ENCODE data around the gene C4A. TPM values are rescaled to one million over a fixed set of nuclear protein-coding genes. Genes with fewer than 3 reads are reported as not detected.

C4A gene
- total RNA-seq, 1 donor from 2014 or later, result 2.6 TPM

DNA sequence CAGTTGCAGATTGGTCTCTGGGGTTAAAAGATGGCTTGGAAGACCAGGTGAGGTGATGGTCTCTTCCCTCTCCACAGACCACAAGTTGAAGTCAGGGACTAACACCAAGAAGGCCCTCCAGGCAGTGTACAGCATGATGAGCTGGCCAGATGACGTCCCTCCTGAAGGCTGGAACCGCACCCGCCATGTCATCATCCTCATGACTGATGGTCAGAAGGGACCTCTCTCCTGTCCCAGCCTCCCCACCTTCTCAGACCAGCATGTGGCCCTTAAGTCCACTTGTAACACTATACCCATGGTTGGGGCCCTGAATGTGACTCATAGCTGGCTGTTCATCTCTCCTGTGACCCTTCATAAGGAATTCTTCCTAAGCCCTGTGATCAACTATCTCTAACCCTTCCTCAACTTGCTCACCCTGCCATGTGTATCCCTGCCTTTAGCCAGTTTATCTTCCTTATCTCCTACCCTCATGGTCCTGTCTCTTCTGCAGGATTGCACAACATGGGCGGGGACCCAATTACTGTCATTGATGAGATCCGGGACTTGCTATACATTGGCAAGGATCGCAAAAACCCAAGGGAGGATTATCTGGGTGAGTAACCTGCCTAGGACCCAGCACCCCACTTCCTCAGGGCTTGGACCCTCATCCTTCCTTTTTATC lies 33.0 kb upstream of the C4A start:
- Mint-ChIP-seq H3K4me3 (ENCODE audit: low read depth) (no peak overlapping the region), H3K36me3 (ENCODE audit: low read depth) (peaks cover 17% of the 10 kb centered on the region), H3K4me1 (ENCODE audit: low read depth) (peaks cover 5% of the 10 kb centered on the region), H3K27me3 (ENCODE audit: low read depth) (peaks cover 3% of the 10 kb centered on the region), H3K9me3 (no peaks in the 10 kb centered on the region), H3K27ac (no peak overlapping the region)
- no peak for DNase-seq (ENCODE audit: low spot score)
- intact Hi-C loops (cut with micrococcal nuclease), result no loop called here

DNA sequence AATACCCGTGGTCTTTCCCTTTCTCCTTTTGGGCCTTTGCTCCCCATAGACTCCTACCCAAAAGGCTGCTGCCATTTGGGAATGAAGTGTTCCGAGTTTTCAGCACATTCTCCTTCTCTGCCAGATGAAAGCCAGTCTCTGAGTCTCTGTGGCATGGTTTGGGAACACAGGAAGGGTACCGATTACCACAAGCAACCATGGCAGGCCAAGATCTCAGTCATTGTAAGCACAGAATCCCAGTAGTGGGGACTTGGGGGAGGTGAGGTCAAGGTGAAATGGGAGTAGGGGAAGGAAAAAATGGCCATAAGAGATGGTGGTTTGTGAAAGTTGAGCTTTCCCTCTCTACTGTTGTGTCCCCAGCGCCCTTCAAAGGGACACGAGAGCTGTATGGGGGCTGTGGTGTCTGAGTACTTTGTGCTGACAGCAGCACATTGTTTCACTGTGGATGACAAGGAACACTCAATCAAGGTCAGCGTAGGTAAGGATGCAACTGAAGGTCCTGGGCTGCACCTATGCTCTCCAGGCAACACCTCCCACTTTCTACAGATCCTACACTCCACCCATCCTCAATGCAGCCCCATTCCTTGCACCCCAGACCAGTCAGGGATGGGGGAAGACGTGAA lies 31.8 kb upstream of the C4A start:
- DNase-seq (ENCODE audit: low spot score), result no peak
- intact Hi-C loops (cut with micrococcal nuclease), result loop anchor here (10.0 kb wide), 1 partner anchor 265 kb away; the partner anchor contains the start of gene LY6G5C
- H3K36me3 Mint-ChIP-seq (ENCODE audit: low read depth), result peaks cover 27% of the 10 kb centered on the region
- no peak overlapping the region for H3K4me3 Mint-ChIP-seq (ENCODE audit: low read depth)
- peaks cover 5% of the 10 kb centered on the region for H3K4me1 Mint-ChIP-seq (ENCODE audit: low read depth)
- no peaks in the 10 kb centered on the region for H3K27me3 Mint-ChIP-seq (ENCODE audit: low read depth)
- no peak overlapping the region for H3K27ac Mint-ChIP-seq
- H3K9me3 Mint-ChIP-seq, result no peaks in the 10 kb centered on the region

DNA sequence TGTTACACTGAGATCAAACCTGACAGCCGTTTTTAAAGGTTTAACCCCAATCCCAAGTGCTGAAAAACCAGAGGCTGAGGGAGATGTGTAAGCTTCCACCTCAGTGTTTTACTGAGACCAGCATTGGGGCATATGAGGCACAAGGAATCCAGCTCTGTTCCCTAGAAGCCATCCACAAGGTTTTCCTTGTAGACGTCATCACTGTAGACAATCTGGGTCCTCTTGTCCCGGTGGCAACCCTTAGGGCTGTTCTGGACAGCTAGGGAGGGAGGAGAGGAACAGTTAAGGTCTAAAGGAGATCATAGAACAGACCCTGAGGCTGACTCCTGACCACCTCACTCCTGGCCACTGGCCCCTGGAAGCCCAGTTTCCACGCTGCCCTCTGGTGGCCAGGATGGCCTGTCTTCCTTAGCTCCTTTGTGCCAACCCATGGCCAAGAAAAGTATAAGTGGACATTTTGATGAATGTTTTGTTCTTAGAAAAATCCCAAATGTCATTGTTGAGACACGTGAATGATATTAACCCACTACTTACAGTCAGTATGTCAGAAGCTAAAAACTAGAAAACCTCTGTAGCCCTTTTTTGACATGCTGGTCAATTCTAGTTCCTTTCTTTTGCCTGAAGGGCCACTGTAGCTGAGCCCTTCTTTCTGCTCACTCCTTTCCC lies 29.6 kb upstream of the C4A start:
- no peak overlapping the region for H3K27ac Mint-ChIP-seq
- no peaks in the 10 kb centered on the region for H3K27me3 Mint-ChIP-seq (ENCODE audit: low read depth)
- DNase-seq (ENCODE audit: low spot score), result no peak
- intact Hi-C loops (cut with micrococcal nuclease), result loop anchor here (10.0 kb wide), 1 partner anchor 267 kb away; the partner anchor contains the start of gene LY6G5C
- peaks cover 5% of the 10 kb centered on the region for H3K4me1 Mint-ChIP-seq (ENCODE audit: low read depth)
- H3K4me3 Mint-ChIP-seq (ENCODE audit: low read depth), result no peak overlapping the region
- no peaks in the 10 kb centered on the region for H3K9me3 Mint-ChIP-seq
- peaks cover 47% of the 10 kb centered on the region for H3K36me3 Mint-ChIP-seq (ENCODE audit: low read depth)

DNA sequence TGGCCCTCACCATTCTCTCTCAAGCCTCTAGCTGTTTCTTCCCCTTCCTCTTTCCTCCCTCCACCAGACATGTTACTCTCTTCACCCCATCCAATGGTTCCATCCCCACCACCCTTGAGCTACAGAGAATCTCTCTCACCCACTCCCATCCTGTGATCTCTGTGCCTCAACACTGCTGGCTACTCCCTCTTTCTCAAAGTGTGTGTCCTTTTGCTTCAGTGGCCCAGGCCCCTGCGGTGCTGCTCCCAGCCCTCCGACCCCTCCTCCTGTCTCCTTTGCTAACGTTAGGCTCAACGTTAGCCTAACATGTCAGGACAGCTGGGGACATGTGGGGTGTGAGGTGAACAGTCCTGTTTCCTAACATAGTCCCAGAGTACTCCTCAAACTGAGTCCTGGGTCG lies 29.0 kb upstream of the C4A start:
- no peak overlapping the region for H3K27ac Mint-ChIP-seq

DNA sequence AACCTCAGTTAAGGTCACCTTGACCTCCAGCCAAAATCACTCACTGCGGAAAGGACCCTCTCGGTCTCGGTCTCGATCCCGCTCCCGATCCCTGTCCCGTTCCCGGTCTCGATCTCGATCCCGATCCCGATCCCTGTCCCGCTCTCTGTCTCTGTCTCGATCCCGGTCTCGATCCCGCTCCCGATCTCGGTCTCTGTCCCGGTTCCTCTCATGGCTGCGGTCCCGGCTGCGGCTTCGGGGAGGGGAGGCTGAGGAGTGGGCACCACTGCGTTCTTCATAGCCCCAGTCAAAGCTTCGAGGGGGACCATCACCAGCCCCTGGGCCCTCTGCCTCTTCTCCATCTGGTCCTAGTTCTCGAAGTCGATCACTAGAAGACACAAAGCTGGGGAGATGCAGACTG lies 27.3 kb upstream of the C4A start:
- Mint-ChIP-seq H3K27me3 (ENCODE audit: low read depth) (no peaks in the 10 kb centered on the region), H3K4me3 (ENCODE audit: low read depth) (no peak overlapping the region), H3K27ac (no peak overlapping the region), H3K36me3 (ENCODE audit: low read depth) (peaks cover 55% of the 10 kb centered on the region), H3K9me3 (no peaks in the 10 kb centered on the region), H3K4me1 (ENCODE audit: low read depth) (peaks cover 18% of the 10 kb centered on the region)
- intact Hi-C loops (cut with micrococcal nuclease), result loop anchor here (10.0 kb wide), 1 partner anchor 270 kb away; the partner anchor contains the start of gene LY6G5C
- no peak for DNase-seq (ENCODE audit: low spot score)

More for the DNA sequence above, 29.0 kb upstream of the C4A start:
- Mint-ChIP-seq H3K9me3 (no peaks in the 10 kb centered on the region), H3K4me3 (ENCODE audit: low read depth) (no peak overlapping the region), H3K4me1 (ENCODE audit: low read depth) (peaks cover 11% of the 10 kb centered on the region), H3K36me3 (ENCODE audit: low read depth) (peaks cover 53% of the 10 kb centered on the region), H3K27me3 (ENCODE audit: low read depth) (no peaks in the 10 kb centered on the region)
- intact Hi-C loops (cut with micrococcal nuclease), result loop anchor here (10.0 kb wide), 1 partner anchor 268 kb away; the partner anchor contains the start of gene LY6G5C
- no peak for DNase-seq (ENCODE audit: low spot score)

DNA sequence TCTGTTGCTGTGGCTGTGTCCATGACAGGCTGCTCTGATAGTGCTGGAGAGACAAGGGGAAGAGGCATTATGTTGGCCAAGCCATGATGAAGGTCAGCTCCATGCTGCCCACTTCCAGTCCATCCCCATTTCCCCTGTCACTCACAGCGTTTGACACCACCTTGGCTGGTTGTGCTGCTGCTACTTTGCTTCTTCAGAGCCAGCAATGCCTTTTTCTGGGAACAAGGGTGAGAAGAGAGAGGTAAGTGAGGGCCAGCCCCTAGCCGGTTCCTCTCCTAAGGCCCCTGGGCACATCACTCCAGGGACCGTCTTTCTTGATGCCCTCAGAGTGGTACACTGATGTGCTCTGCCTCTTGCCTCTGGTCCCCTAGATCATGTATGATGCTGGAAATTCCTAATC lies 25.1 kb upstream of the C4A start:
- intact Hi-C loops (cut with micrococcal nuclease), result loop anchor here (5.0 to 10.0 kb wide), 2 partner anchors 221 to 272 kb away; partner anchors contain the start of genes AGPAT1, LY6G5C and RNF5
- H3K27me3 Mint-ChIP-seq (ENCODE audit: low read depth), result no peaks in the 10 kb centered on the region
- H3K9me3 Mint-ChIP-seq, result no peaks in the 10 kb centered on the region
- peaks cover 71% of the 10 kb centered on the region for H3K36me3 Mint-ChIP-seq (ENCODE audit: low read depth)
- peaks cover 25% of the 10 kb centered on the region for H3K4me1 Mint-ChIP-seq (ENCODE audit: low read depth)
- DNase-seq (ENCODE audit: low spot score), result no peak
- no peak overlapping the region for H3K27ac Mint-ChIP-seq
- H3K4me3 Mint-ChIP-seq (ENCODE audit: low read depth), result no peak overlapping the region

DNA sequence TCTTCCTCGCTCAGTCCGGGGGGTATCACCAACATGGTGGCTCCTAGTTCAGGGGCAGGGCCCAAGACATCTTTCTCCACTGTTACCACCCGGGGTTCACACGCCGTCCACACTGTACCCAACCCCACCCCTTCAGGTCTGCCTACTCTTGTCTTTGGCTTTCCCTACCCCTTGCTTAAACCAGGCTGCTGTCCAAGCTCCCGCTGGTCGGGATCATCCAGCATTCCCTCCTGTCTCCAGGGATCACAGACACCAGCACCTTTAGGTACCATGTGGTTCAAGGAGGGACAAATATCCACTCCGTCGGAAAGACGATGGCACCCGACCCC lies 23.5 kb upstream of the C4A start:
- DNase-seq (ENCODE audit: low spot score), result no peak
- H3K27ac Mint-ChIP-seq, result peak overlapping the region; percentile 87
- no peaks in the 10 kb centered on the region for H3K27me3 Mint-ChIP-seq (ENCODE audit: low read depth)
- peak overlapping the region; percentile 93 for H3K4me3 Mint-ChIP-seq (ENCODE audit: low read depth)
- peaks cover 25% of the 10 kb centered on the region for H3K4me1 Mint-ChIP-seq (ENCODE audit: low read depth)
- H3K9me3 Mint-ChIP-seq, result no peaks in the 10 kb centered on the region
- peaks cover 74% of the 10 kb centered on the region for H3K36me3 Mint-ChIP-seq (ENCODE audit: low read depth)
- intact Hi-C loops (cut with micrococcal nuclease), result loop anchor here (2.0 to 10.0 kb wide), 3 partner anchors 62 to 274 kb away; partner anchors contain the start of genes AGPAT1, EHMT2, LY6G5C and RNF5

DNA sequence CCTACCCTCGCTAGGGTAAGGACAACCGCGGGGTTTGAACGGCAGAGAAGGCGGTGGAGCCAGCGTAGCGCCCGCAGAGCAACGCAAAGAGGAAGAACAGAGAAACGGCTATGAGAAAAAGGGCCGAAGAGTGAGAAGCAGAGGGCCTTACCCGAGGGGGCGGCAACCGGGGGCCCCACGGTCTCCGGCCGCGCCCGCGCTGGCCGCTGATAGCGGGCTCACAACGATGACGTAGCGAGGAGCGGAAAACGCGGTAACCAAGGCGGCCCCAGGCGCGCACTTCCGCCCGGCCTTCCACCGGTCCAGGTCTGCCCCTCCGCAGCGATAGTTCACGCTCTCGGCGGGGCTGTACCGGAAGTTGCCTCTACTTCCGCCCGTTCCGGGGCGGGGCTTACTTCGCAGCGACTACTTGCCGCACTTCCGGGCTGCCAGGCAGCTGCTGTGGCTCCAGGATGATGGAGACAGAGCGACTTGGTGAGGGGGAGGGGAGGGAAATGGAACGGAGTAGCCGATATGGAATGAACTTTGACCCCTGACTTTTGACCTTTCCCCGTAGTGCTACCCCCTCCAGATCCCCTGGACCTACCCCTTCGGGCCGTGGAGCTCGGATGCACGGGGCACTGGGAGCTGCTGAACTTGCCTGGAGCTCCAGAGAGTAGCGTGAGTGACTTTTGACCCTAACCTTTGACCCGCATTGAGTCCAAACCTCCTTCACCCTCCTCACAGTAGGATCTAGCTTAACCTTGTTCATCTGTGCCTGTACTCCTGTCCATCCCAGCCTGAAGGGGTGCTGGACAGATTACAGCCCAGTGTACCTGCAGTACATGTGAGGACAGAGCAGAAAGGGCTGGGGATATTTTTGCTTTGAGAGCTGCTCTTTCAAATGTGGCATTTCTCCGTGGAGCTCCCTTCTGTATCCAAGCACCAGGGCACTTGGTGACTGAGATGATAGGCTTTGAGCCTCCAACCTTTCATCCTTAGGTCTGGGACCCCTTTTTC lies 22.8 kb upstream of the C4A start, which contains the start of the genes NELFE and SKIC2:
Gene NELFE, minus strand, starts transcription at position 231 of the 999 bp plus-strand sequence. CDS start 525 bp downstream, outside the sequence.
Gene SKIC2, plus strand, starts transcription at position 435 of the 999 bp plus-strand sequence. Its CDS starts 18 bp downstream, at position 453.
- H3K4me1 Mint-ChIP-seq (ENCODE audit: low read depth), result peaks cover 25% of the 10 kb centered on the region
- H3K9me3 Mint-ChIP-seq, result no peaks in the 10 kb centered on the region
- peak; percentile 99 for DNase-seq (ENCODE audit: low spot score)
- intact Hi-C loops (cut with micrococcal nuclease), result loop anchor here (1.0 to 10.0 kb wide), 4 partner anchors 13 to 274 kb away; partner anchors contain the start of genes AGPAT1, DXO, EHMT2 and LY6G5C
- H3K36me3 Mint-ChIP-seq (ENCODE audit: low read depth), result peaks cover 74% of the 10 kb centered on the region
- peak within 1 kb of the TSS; percentile 98 for H3K27ac Mint-ChIP-seq
- no peaks in the 10 kb centered on the region for H3K27me3 Mint-ChIP-seq (ENCODE audit: low read depth)
- peak within 1 kb of the TSS; percentile 93 for H3K4me3 Mint-ChIP-seq (ENCODE audit: low read depth)

DNA sequence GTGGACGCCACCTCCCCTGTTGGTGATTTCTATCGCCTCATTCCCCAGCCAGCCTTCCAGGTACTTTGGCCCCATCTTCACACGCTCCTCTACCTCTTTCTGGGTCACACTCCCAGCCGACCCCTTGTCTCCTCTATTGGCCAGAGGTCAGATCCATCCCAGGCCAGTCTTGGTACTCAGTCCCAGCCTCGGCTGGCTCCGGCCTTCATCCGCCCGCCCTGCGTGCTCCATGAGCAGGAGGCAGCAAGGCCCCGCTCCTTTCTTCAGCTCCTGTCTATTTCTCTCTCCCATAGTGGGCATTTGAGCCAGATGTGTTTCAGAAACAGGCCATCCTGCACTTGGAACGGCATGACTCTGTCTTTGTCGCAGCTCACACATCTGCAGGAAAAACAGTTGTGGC lies 20.2 kb upstream of the C4A start:
- H3K4me1 Mint-ChIP-seq (ENCODE audit: low read depth), result peaks cover 25% of the 10 kb centered on the region
- H3K4me3 Mint-ChIP-seq (ENCODE audit: low read depth), result no peak overlapping the region
- intact Hi-C loops (cut with micrococcal nuclease), result no loop called here
- H3K9me3 Mint-ChIP-seq, result no peaks in the 10 kb centered on the region
- H3K27ac Mint-ChIP-seq, result no peak overlapping the region
- H3K27me3 Mint-ChIP-seq (ENCODE audit: low read depth), result no peaks in the 10 kb centered on the region
- no peak for DNase-seq (ENCODE audit: low spot score)
- H3K36me3 Mint-ChIP-seq (ENCODE audit: low read depth), result peaks cover 73% of the 10 kb centered on the region

DNA sequence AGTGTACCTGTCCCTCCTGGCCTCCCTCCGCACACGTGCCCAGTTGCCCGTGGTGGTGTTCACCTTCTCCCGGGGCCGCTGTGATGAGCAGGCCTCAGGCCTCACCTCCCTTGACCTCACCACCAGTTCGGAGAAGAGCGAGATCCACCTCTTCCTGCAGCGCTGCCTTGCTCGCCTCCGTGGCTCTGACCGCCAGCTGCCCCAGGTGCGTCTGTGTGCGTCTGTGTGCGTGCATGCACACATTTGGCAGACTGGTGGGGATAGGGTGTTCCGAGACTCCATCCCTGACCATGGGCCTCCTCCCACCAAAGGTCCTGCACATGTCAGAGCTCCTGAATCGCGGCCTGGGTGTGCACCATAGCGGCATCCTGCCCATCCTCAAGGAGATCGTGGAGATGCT lies 17.9 kb upstream of the C4A start:
- H3K4me1 Mint-ChIP-seq (ENCODE audit: low read depth), result peaks cover 10% of the 10 kb centered on the region
- no peak overlapping the region for H3K4me3 Mint-ChIP-seq (ENCODE audit: low read depth)
- no peak overlapping the region for H3K27ac Mint-ChIP-seq
- no peaks in the 10 kb centered on the region for H3K27me3 Mint-ChIP-seq (ENCODE audit: low read depth)
- intact Hi-C loops (cut with micrococcal nuclease), result no loop called here
- H3K36me3 Mint-ChIP-seq (ENCODE audit: low read depth), result peaks cover 74% of the 10 kb centered on the region
- no peaks in the 10 kb centered on the region for H3K9me3 Mint-ChIP-seq
- no peak for DNase-seq (ENCODE audit: low spot score)

DNA sequence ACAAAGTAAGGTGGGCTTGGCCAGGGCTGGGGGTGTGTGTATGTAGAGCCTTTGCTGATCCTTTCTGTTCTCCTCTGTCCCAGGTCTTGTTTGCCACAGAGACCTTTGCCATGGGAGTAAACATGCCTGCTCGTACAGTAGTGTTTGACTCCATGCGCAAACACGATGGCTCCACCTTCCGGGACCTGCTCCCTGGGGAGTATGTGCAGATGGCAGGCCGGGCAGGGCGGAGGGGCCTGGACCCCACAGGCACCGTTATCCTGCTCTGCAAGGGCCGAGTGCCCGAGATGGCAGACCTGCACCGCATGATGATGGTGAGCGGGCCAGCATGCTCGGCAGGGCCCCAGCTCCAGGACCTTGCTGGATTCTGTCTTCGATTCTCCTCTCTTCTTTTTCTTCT lies 16.2 kb upstream of the C4A start:
- H3K36me3 Mint-ChIP-seq (ENCODE audit: low read depth), result peaks cover 77% of the 10 kb centered on the region
- no peak overlapping the region for H3K27ac Mint-ChIP-seq
- no peaks in the 10 kb centered on the region for H3K27me3 Mint-ChIP-seq (ENCODE audit: low read depth)
- H3K4me1 Mint-ChIP-seq (ENCODE audit: low read depth), result peaks cover 10% of the 10 kb centered on the region
- H3K9me3 Mint-ChIP-seq, result no peaks in the 10 kb centered on the region
- no peak overlapping the region for H3K4me3 Mint-ChIP-seq (ENCODE audit: low read depth)
- intact Hi-C loops (cut with micrococcal nuclease), result no loop called here
- no peak for DNase-seq (ENCODE audit: low spot score)

DNA sequence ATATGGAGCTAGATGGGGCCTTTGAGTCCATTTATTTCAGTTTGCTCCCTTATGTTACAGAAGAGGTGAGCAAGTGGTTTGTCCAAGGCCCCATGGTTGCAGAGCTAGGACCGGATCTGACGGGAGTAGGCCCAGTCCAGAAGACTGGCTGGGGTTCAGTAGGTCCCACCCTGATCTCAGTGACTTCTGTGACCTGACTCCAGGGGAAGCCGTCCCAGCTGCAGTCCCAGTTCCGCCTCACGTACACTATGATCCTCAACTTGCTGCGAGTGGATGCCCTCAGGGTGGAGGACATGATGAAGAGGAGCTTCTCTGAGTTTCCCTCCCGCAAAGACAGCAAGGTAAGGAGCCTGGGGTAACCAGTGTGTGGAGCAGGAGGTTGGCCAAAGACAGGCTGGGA lies 15.4 kb upstream of the C4A start:
- no peak overlapping the region for H3K27ac Mint-ChIP-seq
- H3K4me3 Mint-ChIP-seq (ENCODE audit: low read depth), result no peak overlapping the region
- intact Hi-C loops (cut with micrococcal nuclease), result no loop called here
- H3K4me1 Mint-ChIP-seq (ENCODE audit: low read depth), result peaks cover 10% of the 10 kb centered on the region
- H3K36me3 Mint-ChIP-seq (ENCODE audit: low read depth), result peaks cover 69% of the 10 kb centered on the region
- H3K27me3 Mint-ChIP-seq (ENCODE audit: low read depth), result no peaks in the 10 kb centered on the region
- DNase-seq (ENCODE audit: low spot score), result no peak
- H3K9me3 Mint-ChIP-seq, result no peaks in the 10 kb centered on the region

Data from activated T-helper 2 cell treated with anti-CD3 and anti-CD28 coated beads, Interferon-gamma antibody, Interleukin-2, Interleukin-4, amounts not matched to agents 10 μg/mL and 5 μg/mL and 100 μg/mL, durations not matched to agents 14 hours and 24 hours and 36 hours (primary cell).